ENCODE measurements around the gene AATK.

- TF ChIP-seq EZH2 (IDR thresholded peaks at IDR 0.05; ENCODE audit: low read length) (no peak), CTCF (optimal IDR thresholded peaks at IDR 0.05 in 1 of 3, IDR thresholded peaks at IDR 0.05 in 1 of 3, conservative IDR thresholded peaks at IDR 0.05 in 1 of 3; ENCODE audit: extremely low read depth in 1 of 3, insufficient read depth in 2 of 3, low read length in 3 of 3) (no peak)
Observed at GRCh38 chr17:81103379-81103778, 62.6 kb downstream of the AATK start.

Data from keratinocyte (primary cell).